A673 (cell line): ENCODE data around the gene TMEM255A.

Experiments used
- EZH2 ChIP-seq: fragments of 200-600 bp; sonication (generic); IDR thresholded peaks from 2 replicates; pipeline ENCODE4 v1.6.1; 2017; ENCODE audit warnings: borderline replicate concordance, low read depth, mild to moderate bottlenecking, mixed read lengths, antibody characterized with exemption, low read length; ENCODE audit not compliant: poor library complexity, severe bottlenecking
- TF ChIP-seq, protein P1 (sequence below): fragments of 300-800, 200-600 bp; sonication (generic); conservative IDR thresholded peaks from 2 replicates; pipeline ENCODE4 v1.5.1; 2017; ENCODE audit warnings: low read depth, mild to moderate bottlenecking, antibody characterized with exemption, low read length, moderate library complexity, mixed read lengths

DNA sequence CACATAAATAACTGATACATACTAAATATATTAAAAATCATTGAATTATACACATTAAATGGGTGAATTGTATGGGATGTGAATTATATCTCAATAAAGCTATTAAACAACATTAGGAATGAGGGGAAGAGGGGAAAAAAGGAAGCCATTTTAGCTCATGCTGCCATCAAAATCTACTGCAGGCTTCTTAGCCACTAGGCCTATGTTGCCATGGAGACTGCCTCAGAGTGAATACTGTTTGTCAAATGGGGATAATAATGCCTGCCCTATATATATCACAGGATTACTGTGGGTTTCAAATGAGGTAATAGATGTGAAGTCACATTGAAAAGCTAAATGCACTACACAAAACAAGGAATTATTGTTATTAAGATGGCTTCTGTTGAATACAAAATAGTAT is 21.2 kb downstream of the TMEM255A start:
- TF ChIP-seq, protein P1, sequence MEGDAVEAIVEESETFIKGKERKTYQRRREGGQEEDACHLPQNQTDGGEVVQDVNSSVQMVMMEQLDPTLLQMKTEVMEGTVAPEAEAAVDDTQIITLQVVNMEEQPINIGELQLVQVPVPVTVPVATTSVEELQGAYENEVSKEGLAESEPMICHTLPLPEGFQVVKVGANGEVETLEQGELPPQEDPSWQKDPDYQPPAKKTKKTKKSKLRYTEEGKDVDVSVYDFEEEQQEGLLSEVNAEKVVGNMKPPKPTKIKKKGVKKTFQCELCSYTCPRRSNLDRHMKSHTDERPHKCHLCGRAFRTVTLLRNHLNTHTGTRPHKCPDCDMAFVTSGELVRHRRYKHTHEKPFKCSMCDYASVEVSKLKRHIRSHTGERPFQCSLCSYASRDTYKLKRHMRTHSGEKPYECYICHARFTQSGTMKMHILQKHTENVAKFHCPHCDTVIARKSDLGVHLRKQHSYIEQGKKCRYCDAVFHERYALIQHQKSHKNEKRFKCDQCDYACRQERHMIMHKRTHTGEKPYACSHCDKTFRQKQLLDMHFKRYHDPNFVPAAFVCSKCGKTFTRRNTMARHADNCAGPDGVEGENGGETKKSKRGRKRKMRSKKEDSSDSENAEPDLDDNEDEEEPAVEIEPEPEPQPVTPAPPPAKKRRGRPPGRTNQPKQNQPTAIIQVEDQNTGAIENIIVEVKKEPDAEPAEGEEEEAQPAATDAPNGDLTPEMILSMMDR = no peak
- TF ChIP-seq EZH2 = no peak
